HEK293 (cell line): ENCODE results near the gene SSH3.

Experiments used
- CTCF ChIA-PET: fragments of 350-600 bp; formaldehyde crosslinking; extraction: SDS; loops from one replicate; lab custom pipeline; 2021; ENCODE audit warnings: antibody characterized with exemption; lab: Yijun Ruan, JAX
- POLR2A ChIA-PET: fragments of 300-600 bp; formaldehyde crosslinking; extraction: SDS; loops from one replicate; lab custom pipeline; 2020; ENCODE audit warnings: antibody characterized with exemption, inconsistent platforms; lab: Yijun Ruan, JAX
- H3K27ac ChIP-seq: fragments of 200-500 bp; sonication (Bioruptor generic); 2 replicates; pipeline ENCODE4 v1.5.1; 2014; ENCODE audit warnings: low read depth, low read length, control low read depth, inconsistent platforms; ENCODE audit errors: extremely low read depth
- H3K36me3 ChIP-seq, 2 experiments: fragments of 200-500 bp in 1 of 2; sonication (Bioruptor generic) in 1 of 2; 1 replicate in 1 of 2; 2 replicates in 1 of 2; pipeline ENCODE4 v1.5.1; 2014 to 2017; ENCODE audit warnings: inconsistent platforms in 2 of 2, low read length in 2 of 2; ENCODE audit not compliant: control insufficient read depth in 2 of 2, insufficient read depth in 1 of 2
- H3K4me1 ChIP-seq: fragments of 200-500 bp; sonication (Bioruptor generic); 2 replicates; pipeline ENCODE4 v1.5.1; 2014; ENCODE audit warnings: mild to moderate bottlenecking, low read length, inconsistent platforms; ENCODE audit not compliant: control insufficient read depth, insufficient read depth
- H3K4me3 ChIP-seq: 2 replicates; pipeline ENCODE4 v1.5.1; 2011; ENCODE audit warnings: low read depth, mild to moderate bottlenecking, control low read depth, low read length, moderate library complexity
- H3K9me3 ChIP-seq: fragments of 200-500 bp; sonication (Bioruptor generic); 2 replicates; pipeline ENCODE4 v1.5.1; 2014; ENCODE audit warnings: low read depth, low read length, inconsistent platforms; ENCODE audit not compliant: control insufficient read depth, insufficient read depth
- ZNF169 ChIP-seq: fragments of 450-650 bp; formaldehyde crosslinking; IDR thresholded peaks from 2 replicates; pipeline ENCODE4 v1.5.1; 2016; ENCODE audit warnings: missing biosample characterization, missing genetic modification characterization
- ZNF239 ChIP-seq: fragments of 450-650 bp; formaldehyde crosslinking; IDR thresholded peaks from 2 replicates; pipeline ENCODE4 v1.5.1; 2016; ENCODE audit warnings: missing biosample characterization, missing genetic modification characterization
- ZNF292 ChIP-seq: fragments of 450-650 bp; formaldehyde crosslinking; IDR thresholded peaks from 2 replicates; pipeline ENCODE4 v1.5.1; 2016; ENCODE audit warnings: low read depth, missing biosample characterization, missing genetic modification characterization, borderline replicate concordance
- ZNF510 ChIP-seq: fragments of 450-650 bp; formaldehyde crosslinking; IDR thresholded peaks from 2 replicates; pipeline ENCODE4 v1.5.1; 2018; ENCODE audit warnings: mild to moderate bottlenecking, missing genetic modification characterization, missing biosample characterization; ENCODE audit not compliant: insufficient replicate concordance
- ZNF521 ChIP-seq: fragments of 450-650 bp; formaldehyde crosslinking; IDR thresholded peaks from 2 replicates; pipeline ENCODE4 v1.5.1; 2017; ENCODE audit warnings: missing biosample characterization, mild to moderate bottlenecking, missing genetic modification characterization
- ZNF530 ChIP-seq: fragments of 450-650 bp; formaldehyde crosslinking; IDR thresholded peaks from 2 replicates; pipeline ENCODE4 v1.5.1; 2016; ENCODE audit warnings: low read depth, missing biosample characterization, missing genetic modification characterization
- ZNF768 ChIP-seq: fragments of 450-650 bp; formaldehyde crosslinking; IDR thresholded peaks from 2 replicates; pipeline ENCODE4 v1.5.1; 2018; ENCODE audit warnings: missing biosample characterization, mild to moderate bottlenecking, missing genetic modification characterization
- ZNF843 ChIP-seq: fragments of 450-650 bp; formaldehyde crosslinking; IDR thresholded peaks from 2 replicates; pipeline ENCODE4 v1.5.1; 2016; ENCODE audit warnings: missing biosample characterization, missing genetic modification characterization
- ZXDB ChIP-seq: fragments of 450-650 bp; formaldehyde crosslinking; IDR thresholded peaks from 2 replicates; pipeline ENCODE4 v1.5.1; 2016; ENCODE audit warnings: missing biosample characterization, missing genetic modification characterization
- TF ChIP-seq, protein P1 (sequence below): fragments of 450-650 bp; formaldehyde crosslinking; IDR thresholded peaks from 2 replicates; pipeline ENCODE4 v1.5.1; 2016; ENCODE audit warnings: missing biosample characterization, missing genetic modification characterization
- TF ChIP-seq, protein P2 (sequence below): fragments of 450-650 bp; formaldehyde crosslinking; IDR thresholded peaks from 2 replicates; pipeline ENCODE4 v1.5.1; 2016; ENCODE audit warnings: missing biosample characterization, missing genetic modification characterization
- TF ChIP-seq, protein P3 (sequence below): fragments of 450-650 bp; formaldehyde crosslinking; IDR thresholded peaks from 2 replicates; pipeline ENCODE4 v1.5.1; 2016; ENCODE audit warnings: missing biosample characterization, missing genetic modification characterization, borderline replicate concordance
- TF ChIP-seq, protein P4 (sequence below): fragments of 450-650 bp; formaldehyde crosslinking; IDR thresholded peaks from 2 replicates; pipeline ENCODE4 v1.5.1; 2016; ENCODE audit warnings: missing biosample characterization, missing genetic modification characterization

The SSH3 gene

DNA sequence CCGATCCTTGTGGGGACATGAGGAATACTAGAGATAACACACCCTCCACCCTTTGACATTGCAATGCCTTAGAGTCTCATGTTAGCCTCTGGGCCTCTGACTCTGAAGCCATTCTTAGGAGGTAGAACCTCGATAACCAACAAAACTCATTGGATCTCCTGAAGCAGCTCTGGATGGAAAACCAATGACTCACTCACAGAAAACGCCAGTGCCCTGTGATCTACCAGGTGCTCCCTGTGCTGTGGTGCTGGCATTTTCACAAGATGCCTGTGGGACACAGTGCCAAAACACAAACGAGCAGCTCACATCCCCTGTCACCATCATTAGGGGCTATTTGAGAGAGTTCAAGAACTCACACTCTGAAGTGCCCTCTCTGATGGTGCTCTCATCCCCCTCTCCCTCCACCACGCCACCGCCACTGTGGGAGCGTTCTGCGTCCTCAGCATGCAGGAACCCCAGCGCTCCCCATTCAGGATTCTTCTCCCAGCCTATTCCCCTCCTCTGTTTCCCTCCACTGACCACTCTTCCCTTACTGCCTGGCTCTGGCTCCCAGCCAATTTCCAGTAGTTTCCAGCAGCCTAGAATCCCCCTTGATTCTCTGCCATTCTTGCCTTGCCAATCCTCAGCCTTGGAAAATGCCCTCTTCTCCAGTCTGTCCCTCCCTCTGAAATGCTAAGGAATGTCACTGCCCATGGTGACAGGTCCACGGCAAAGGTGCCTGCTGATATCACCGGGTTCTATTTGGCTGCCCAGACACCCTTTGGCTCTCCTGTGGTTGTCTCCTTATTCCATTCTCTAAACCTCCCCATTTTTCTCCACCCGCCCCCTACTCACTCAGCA is 54.7 kb downstream of the SSH3 start:
- H3K36me3 ChIP-seq, result no peaks in the 10 kb centered on the region
- ChIA-PET POLR2A (interaction anchor here (0.8 to 2.3 kb wide), 2 partner anchors 17 to 34 kb away, joined by 7 to 8 read pairs; partner anchors contain the start of gene RAD9A), CTCF (interaction anchor here (0.7 to 30.4 kb wide), 7 partner anchors 9 to 417 kb away, joined by 3 to 898 read pairs (median 16); partner anchors contain the start of genes CLCF1 and RAD9A)
- no peaks in the 10 kb centered on the region for H3K9me3 ChIP-seq
- TF ChIP-seq, protein P1, sequence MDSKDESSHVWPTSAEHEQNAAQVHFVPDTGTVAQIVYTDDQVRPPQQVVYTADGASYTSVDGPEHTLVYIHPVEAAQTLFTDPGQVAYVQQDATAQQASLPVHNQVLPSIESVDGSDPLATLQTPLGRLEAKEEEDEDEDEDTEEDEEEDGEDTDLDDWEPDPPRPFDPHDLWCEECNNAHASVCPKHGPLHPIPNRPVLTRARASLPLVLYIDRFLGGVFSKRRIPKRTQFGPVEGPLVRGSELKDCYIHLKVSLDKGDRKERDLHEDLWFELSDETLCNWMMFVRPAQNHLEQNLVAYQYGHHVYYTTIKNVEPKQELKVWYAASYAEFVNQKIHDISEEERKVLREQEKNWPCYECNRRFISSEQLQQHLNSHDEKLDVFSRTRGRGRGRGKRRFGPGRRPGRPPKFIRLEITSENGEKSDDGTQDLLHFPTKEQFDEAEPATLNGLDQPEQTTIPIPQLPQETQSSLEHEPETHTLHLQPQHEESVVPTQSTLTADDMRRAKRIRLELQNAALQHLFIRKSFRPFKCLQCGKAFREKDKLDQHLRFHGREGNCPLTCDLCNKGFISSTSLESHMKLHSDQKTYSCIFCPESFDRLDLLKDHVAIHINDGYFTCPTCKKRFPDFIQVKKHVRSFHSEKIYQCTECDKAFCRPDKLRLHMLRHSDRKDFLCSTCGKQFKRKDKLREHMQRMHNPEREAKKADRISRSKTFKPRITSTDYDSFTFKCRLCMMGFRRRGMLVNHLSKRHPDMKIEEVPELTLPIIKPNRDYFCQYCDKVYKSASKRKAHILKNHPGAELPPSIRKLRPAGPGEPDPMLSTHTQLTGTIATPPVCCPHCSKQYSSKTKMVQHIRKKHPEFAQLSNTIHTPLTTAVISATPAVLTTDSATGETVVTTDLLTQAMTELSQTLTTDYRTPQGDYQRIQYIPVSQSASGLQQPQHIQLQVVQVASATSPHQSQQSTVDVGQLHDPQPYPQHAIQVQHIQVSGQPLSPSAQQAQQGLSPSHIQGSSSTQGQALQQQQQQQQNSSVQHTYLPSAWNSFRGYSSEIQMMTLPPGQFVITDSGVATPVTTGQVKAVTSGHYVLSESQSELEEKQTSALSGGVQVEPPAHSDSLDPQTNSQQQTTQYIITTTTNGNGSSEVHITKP, result no peak
- no peak for TF ChIP-seq ZNF768 (tag by site-specific recombination)
- no peak for TF ChIP-seq ZNF521 (tag by site-specific recombination)
- TF ChIP-seq ZNF530 (tag by site-specific recombination), result no peak
- TF ChIP-seq ZNF510, result no peak
- TF ChIP-seq ZNF239, result no peak
- TF ChIP-seq ZNF843 (tag by site-specific recombination), result no peak
- TF ChIP-seq ZNF292 (tag by site-specific recombination), result no peak
- TF ChIP-seq, protein P2, sequence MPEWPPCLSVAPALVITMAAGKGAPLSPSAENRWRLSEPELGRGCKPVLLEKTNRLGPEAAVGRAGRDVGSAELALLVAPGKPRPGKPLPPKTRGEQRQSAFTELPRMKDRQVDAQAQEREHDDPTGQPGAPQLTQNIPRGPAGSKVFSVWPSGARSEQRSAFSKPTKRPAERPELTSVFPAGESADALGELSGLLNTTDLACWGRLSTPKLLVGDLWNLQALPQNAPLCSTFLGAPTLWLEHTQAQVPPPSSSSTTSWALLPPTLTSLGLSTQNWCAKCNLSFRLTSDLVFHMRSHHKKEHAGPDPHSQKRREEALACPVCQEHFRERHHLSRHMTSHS (tag by site-specific recombination), result no peak
- TF ChIP-seq ZXDB (tag by site-specific recombination), result no peak
- TF ChIP-seq, protein P3, sequence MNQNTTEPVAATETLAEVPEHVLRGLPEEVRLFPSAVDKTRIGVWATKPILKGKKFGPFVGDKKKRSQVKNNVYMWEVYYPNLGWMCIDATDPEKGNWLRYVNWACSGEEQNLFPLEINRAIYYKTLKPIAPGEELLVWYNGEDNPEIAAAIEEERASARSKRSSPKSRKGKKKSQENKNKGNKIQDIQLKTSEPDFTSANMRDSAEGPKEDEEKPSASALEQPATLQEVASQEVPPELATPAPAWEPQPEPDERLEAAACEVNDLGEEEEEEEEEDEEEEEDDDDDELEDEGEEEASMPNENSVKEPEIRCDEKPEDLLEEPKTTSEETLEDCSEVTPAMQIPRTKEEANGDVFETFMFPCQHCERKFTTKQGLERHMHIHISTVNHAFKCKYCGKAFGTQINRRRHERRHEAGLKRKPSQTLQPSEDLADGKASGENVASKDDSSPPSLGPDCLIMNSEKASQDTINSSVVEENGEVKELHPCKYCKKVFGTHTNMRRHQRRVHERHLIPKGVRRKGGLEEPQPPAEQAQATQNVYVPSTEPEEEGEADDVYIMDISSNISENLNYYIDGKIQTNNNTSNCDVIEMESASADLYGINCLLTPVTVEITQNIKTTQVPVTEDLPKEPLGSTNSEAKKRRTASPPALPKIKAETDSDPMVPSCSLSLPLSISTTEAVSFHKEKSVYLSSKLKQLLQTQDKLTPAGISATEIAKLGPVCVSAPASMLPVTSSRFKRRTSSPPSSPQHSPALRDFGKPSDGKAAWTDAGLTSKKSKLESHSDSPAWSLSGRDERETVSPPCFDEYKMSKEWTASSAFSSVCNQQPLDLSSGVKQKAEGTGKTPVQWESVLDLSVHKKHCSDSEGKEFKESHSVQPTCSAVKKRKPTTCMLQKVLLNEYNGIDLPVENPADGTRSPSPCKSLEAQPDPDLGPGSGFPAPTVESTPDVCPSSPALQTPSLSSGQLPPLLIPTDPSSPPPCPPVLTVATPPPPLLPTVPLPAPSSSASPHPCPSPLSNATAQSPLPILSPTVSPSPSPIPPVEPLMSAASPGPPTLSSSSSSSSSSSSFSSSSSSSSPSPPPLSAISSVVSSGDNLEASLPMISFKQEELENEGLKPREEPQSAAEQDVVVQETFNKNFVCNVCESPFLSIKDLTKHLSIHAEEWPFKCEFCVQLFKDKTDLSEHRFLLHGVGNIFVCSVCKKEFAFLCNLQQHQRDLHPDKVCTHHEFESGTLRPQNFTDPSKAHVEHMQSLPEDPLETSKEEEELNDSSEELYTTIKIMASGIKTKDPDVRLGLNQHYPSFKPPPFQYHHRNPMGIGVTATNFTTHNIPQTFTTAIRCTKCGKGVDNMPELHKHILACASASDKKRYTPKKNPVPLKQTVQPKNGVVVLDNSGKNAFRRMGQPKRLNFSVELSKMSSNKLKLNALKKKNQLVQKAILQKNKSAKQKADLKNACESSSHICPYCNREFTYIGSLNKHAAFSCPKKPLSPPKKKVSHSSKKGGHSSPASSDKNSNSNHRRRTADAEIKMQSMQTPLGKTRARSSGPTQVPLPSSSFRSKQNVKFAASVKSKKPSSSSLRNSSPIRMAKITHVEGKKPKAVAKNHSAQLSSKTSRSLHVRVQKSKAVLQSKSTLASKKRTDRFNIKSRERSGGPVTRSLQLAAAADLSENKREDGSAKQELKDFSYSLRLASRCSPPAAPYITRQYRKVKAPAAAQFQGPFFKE (tag by site-specific recombination), result no peak
- TF ChIP-seq ZNF169 (tag by site-specific recombination), result no peak
- TF ChIP-seq, protein P4, sequence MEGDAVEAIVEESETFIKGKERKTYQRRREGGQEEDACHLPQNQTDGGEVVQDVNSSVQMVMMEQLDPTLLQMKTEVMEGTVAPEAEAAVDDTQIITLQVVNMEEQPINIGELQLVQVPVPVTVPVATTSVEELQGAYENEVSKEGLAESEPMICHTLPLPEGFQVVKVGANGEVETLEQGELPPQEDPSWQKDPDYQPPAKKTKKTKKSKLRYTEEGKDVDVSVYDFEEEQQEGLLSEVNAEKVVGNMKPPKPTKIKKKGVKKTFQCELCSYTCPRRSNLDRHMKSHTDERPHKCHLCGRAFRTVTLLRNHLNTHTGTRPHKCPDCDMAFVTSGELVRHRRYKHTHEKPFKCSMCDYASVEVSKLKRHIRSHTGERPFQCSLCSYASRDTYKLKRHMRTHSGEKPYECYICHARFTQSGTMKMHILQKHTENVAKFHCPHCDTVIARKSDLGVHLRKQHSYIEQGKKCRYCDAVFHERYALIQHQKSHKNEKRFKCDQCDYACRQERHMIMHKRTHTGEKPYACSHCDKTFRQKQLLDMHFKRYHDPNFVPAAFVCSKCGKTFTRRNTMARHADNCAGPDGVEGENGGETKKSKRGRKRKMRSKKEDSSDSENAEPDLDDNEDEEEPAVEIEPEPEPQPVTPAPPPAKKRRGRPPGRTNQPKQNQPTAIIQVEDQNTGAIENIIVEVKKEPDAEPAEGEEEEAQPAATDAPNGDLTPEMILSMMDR (tag by site-specific recombination), result no peak
- no peak overlapping the region for H3K27ac ChIP-seq
- no peaks in the 10 kb centered on the region for H3K4me1 ChIP-seq
- no peak overlapping the region for H3K4me3 ChIP-seq
